Endothelial cell (in vitro differentiated cells): ENCODE measurements around the gene TIMP2. TPM values are rescaled to one million over a fixed set of nuclear protein-coding genes. Genes with fewer than 3 reads are reported as not detected.

ENCODE experiments used
- DNase-seq: peaks from one replicate; pipeline ENCODE4 v3.0.0; 2021; ENCODE audit warnings: low spot score
- H3K27ac Mint-ChIP-seq: one replicate; pipeline ENCODE4 v1.8.0; 2021; ENCODE audit warnings: mixed read lengths, inconsistent platforms; ENCODE audit not compliant: unreplicated experiment
- H3K27me3 Mint-ChIP-seq: one replicate; pipeline ENCODE4 v1.8.0; 2021; ENCODE audit warnings: mild to moderate bottlenecking, moderate library complexity, mixed read lengths, inconsistent platforms; ENCODE audit not compliant: unreplicated experiment
- H3K36me3 Mint-ChIP-seq: one replicate; pipeline ENCODE4 v1.8.0; 2021; ENCODE audit warnings: mild to moderate bottlenecking, low read depth, mixed read lengths, inconsistent platforms; ENCODE audit not compliant: unreplicated experiment
- H3K4me1 Mint-ChIP-seq: one replicate; pipeline ENCODE4 v1.8.0; 2021; ENCODE audit warnings: mild to moderate bottlenecking, mixed read lengths, inconsistent platforms; ENCODE audit not compliant: unreplicated experiment
- H3K4me3 Mint-ChIP-seq: one replicate; pipeline ENCODE4 v1.8.0; 2021; ENCODE audit warnings: mild to moderate bottlenecking, mixed read lengths, inconsistent platforms; ENCODE audit not compliant: unreplicated experiment
- H3K9me3 Mint-ChIP-seq: one replicate; pipeline ENCODE4 v1.8.0; 2021; ENCODE audit warnings: mixed read lengths, inconsistent platforms; ENCODE audit not compliant: unreplicated experiment
- CTCF ChIP-seq: fragments of 200-600 bp; sonication (generic); IDR thresholded peaks from one replicate; pipeline ENCODE4 v1.5.0; 2021; ENCODE audit warnings: antibody characterized with exemption; ENCODE audit not compliant: unreplicated experiment
- long read RNA-seq: library from polyadenylated mRNA; unstranded; transcript quantifications from one replicate; pipeline ENCODE4 v2.0.0, GENCODE V29; 2020; ENCODE audit not compliant: unreplicated experiment
- total RNA-seq: library from RNA; stranded (reverse); fragmentation: NEBNext Ultra II Directional; extraction: Animal tissue kit (Norgen Biotek cat#: 25700); gene quantifications from one replicate; pipeline ENCODE4 v1.2.1, GENCODE V29; 2021; ENCODE audit not compliant: unreplicated experiment

The TIMP2 gene
- 41.5 TPM for total RNA-seq
- long read RNA-seq, partial matches to known transcripts, result 0 of 4 reads
- long read RNA-seq, other reads (novel, unspliced or antisense), result 4 of 4 reads

- Mint-ChIP-seq H3K27me3 (peaks cover 9% of the 10 kb centered on the region), H3K27ac (no peak within 1 kb of the TSS), H3K4me1 (peaks cover 11% of the 10 kb centered on the region), H3K4me3 (peak within 1 kb of the TSS; percentile 78), H3K36me3 (no peaks in the 10 kb centered on the region), H3K9me3 (no peaks in the 10 kb centered on the region)
- TF ChIP-seq CTCF, result peak; percentile 54
- peak; percentile 84 for DNase-seq
These were observed at the start of gene TIMP2 for GRCh38 chr17:78925234-78925633. TSS of gene TIMP2 (minus strand) at chr17:78925387. CDS start at chr17:78925088, 299 bp downstream.

- no peak for DNase-seq
- H3K36me3 Mint-ChIP-seq, result no peaks in the 10 kb centered on the region
- no peak overlapping the region for H3K27ac Mint-ChIP-seq
- H3K27me3 Mint-ChIP-seq, result peaks cover 3% of the 10 kb centered on the region
- peaks cover 17% of the 10 kb centered on the region for H3K4me1 Mint-ChIP-seq
- H3K4me3 Mint-ChIP-seq, result no peak overlapping the region
- TF ChIP-seq CTCF, result no peak
- no peaks in the 10 kb centered on the region for H3K9me3 Mint-ChIP-seq
These were observed 48.8 kb upstream of the TIMP2 start for GRCh38 chr17:78973792-78974520.

- DNase-seq, result no peak
- H3K9me3 Mint-ChIP-seq, result no peaks in the 10 kb centered on the region
- H3K36me3 Mint-ChIP-seq, result no peaks in the 10 kb centered on the region
- no peak overlapping the region for H3K4me3 Mint-ChIP-seq
- H3K27me3 Mint-ChIP-seq, result peaks cover 3% of the 10 kb centered on the region
- no peak for TF ChIP-seq CTCF
- H3K27ac Mint-ChIP-seq, result no peak overlapping the region
- H3K4me1 Mint-ChIP-seq, result peaks cover 17% of the 10 kb centered on the region
These were observed 48.0 kb upstream of the TIMP2 start for GRCh38 chr17:78973196-78973595.

GRCh38 chr17:78972507-78973105 is 47.4 kb upstream of the TIMP2 start:
- TF ChIP-seq CTCF, result no peak
- Mint-ChIP-seq H3K4me3 (no peak overlapping the region), H3K4me1 (peaks cover 17% of the 10 kb centered on the region), H3K36me3 (no peaks in the 10 kb centered on the region), H3K27me3 (peaks cover 2% of the 10 kb centered on the region), H3K27ac (no peak overlapping the region), H3K9me3 (no peaks in the 10 kb centered on the region)
- DNase-seq, result no peak
